Adipocyte (in vitro differentiated cells): ENCODE data around the gene AMN.

Experiments used
- DNase-seq: peaks from one replicate; pipeline ENCODE4 v3.0.0-alpha.2; 2015; ENCODE audit warnings: low read depth
- H3K27me3 ChIP-seq: replicated peaks from 2 replicates; pipeline ENCODE4 v1.7.0; 2013; ENCODE audit warnings: mild to moderate bottlenecking, low read length, moderate library complexity; ENCODE audit not compliant: control insufficient read depth, insufficient read depth
- H3K36me3 ChIP-seq: 2 replicates; pipeline ENCODE4 v1.7.0; 2013; ENCODE audit warnings: low read length, mild to moderate bottlenecking, moderate library complexity; ENCODE audit not compliant: control insufficient read depth, insufficient read depth, severe bottlenecking
- H3K4me1 ChIP-seq: 2 replicates; pipeline ENCODE4 v1.7.0; 2013; ENCODE audit warnings: mild to moderate bottlenecking, low read length, moderate library complexity; ENCODE audit not compliant: control insufficient read depth, insufficient read depth
- H3K4me3 ChIP-seq: 2 replicates; pipeline ENCODE4 v1.7.0; 2013; ENCODE audit warnings: mild to moderate bottlenecking, low read length, moderate library complexity
- H3K9ac ChIP-seq: 2 replicates; pipeline ENCODE4 v1.7.0; 2013; ENCODE audit warnings: mild to moderate bottlenecking, low read length, moderate library complexity
- H3K9me3 ChIP-seq: 2 replicates; pipeline ENCODE4 v1.7.0; 2013; ENCODE audit warnings: mild to moderate bottlenecking, low read length, moderate library complexity; ENCODE audit not compliant: control insufficient read depth

The AMN gene

DNA sequence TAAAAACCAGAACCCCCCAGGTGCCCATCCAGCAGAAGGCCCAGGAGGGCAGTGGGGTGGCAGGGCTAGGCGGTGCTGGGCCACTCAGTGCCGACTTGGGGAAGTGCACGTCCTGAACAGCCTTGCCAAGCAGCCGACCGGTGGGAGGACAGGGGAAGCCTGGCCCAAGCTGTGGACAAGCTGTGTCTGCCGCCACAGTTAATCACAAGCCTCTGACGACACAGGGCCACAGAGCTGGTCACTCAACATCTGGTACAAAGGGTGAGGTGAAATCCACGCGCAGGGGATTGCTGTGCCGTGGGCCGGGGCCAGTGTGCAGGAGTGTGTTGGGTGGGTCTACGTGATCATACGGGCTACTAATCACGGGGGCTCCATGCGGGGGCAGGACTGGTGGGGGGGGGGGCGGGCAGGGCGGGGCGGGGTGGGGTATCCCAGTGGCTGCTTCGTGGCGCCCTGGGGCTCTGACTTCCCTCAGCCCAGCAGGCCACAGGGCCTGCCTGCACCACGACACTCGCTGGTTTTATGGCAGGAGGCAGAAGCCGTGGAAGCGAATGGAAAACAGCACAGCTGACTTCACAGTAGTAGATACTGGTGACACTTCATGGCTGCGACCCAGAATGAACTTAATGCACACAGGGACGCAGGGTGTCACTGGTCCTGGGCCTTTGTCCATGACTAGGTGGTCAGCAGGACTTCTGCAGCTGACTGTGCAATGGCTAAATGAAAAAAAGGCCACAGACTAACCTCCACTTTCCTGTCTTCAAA lies 10.2 kb downstream of the AMN start:
- no peak for DNase-seq
- peaks cover 3% of the 10 kb centered on the region for H3K4me1 ChIP-seq

DNA sequence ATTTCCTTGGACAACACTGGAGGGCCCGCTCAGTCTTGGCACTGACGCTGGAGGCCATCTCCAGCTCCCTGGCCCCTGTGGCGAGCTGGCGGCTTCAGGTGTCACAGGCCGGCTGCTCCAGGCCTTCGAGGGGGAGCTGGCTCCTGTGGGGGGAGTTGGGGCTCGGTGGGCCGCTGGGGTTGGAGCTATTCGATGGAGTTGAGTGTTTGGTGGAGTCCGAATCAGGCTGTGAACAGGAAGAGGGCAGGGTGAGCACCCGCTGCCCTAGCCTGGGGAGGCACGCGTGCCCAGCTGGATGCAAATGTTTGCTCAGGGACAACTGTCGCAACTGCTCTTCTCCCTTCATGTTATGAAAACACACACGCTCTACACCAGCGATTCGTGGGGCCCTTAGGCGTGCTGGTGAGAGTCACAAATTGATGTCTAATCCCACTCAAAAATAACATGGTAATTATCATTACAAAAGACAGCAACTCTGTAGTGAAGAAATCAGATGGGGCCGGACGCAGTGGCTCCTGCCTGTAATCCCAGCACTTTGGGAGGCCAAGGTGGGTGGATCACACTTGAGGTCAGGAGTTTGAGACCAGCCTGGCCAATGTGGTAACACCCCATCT lies 11.3 kb downstream of the AMN start:
- H3K4me3 ChIP-seq = no peak overlapping the region
- no peak overlapping the region for H3K9ac ChIP-seq
- peaks cover 40% of the 10 kb centered on the region for H3K36me3 ChIP-seq
- peaks cover 5% of the 10 kb centered on the region for H3K27me3 ChIP-seq
- peaks cover 3% of the 10 kb centered on the region for H3K4me1 ChIP-seq
- no peaks in the 10 kb centered on the region for H3K9me3 ChIP-seq
- no peak for DNase-seq

More for the DNA sequence above, 10.2 kb downstream of the AMN start:
- H3K36me3 ChIP-seq = peaks cover 31% of the 10 kb centered on the region
- H3K9me3 ChIP-seq = no peaks in the 10 kb centered on the region
- H3K27me3 ChIP-seq = peaks cover 5% of the 10 kb centered on the region
- no peak overlapping the region for H3K9ac ChIP-seq
- H3K4me3 ChIP-seq = no peak overlapping the region

DNA sequence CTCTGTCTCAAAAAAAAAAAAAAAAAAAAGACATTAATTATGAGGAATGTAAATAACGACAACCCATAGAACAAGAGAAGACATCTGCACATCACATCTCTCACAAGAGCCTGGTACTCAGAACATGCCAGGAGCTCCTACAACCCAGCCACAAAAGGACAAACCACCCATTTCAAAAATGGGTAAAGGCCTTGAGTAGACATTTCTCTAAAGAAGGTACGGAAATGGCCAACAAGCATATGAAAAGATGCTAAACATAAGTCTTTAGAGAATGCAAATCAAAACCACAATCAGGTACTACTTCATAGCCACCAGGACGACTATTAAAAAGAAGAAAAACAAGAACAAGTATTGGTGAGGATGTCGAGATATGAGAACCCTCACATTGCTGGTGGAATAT lies 13.3 kb downstream of the AMN start:
- Histone ChIP-seq H3K9me3 (no peaks in the 10 kb centered on the region), H3K4me1 (no peaks in the 10 kb centered on the region), H3K4me3 (no peak overlapping the region), H3K36me3 (peaks cover 58% of the 10 kb centered on the region), H3K27me3 (no peaks in the 10 kb centered on the region), H3K9ac (no peak overlapping the region)
- no peak for DNase-seq

DNA sequence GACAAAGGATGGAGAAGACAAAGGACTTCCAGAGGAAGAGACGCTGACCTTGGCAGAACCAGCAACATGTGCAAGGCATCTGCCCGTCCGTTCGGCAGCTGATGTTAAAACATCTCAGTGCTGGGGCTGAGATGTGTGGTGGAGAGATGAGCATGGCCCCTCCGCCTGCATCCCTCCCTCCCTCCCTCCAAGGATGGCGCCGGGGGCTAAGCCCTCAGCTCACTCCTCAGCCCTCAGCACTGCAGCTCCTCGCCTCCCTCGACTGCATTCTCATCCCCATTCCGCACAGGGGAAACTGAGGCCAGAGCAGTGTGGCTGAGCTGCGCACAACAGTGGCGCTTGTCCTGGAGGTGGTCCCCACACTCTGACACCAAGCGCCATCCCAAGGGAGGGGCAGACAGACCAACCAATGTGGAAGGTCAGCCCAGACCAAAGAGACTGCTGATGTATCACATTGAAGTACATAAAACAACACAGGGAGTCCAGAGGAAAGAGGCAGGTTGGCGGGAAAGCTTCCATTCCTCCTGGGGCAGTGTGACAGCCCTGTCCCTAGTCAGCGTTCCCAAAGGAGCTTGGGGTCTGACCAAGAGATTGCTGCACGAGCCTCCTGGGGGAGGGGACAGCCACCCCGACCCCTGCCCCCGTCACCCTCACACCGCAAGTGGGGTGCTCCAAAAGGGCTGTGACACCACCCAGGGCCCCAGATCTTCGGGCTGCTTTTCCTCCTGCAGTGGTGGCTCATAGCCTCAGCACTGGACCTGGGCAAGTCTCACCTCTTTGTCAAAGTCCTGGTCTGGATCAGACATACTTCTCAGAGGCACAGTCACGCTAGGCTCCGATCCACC lies 15.1 kb downstream of the AMN start:
- Histone ChIP-seq H3K9me3 (no peaks in the 10 kb centered on the region), H3K36me3 (peaks cover 76% of the 10 kb centered on the region), H3K9ac (no peak overlapping the region), H3K27me3 (no peaks in the 10 kb centered on the region), H3K4me3 (no peak overlapping the region), H3K4me1 (no peaks in the 10 kb centered on the region)
- no peak for DNase-seq

DNA sequence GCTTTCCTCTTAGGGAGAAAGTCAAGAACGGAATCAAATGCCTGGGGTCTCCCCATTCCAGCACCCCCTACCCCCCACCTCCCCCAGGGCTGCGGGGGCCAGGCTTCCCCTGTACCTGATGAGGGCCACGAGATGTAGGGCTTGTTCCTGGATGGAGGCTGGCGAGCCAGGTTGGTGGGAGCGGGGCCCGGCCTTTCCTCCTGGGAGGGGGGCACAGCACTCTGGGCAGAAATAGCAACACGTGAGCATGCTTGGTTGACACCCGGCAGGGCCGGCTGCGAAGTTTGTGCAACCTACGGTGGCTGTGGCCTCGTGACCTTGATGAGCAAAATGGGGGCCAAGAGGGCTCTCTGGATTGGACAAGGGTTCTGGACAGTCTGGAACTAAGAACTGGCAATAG lies 15.7 kb downstream of the AMN start:
- no peak for DNase-seq
- peaks cover 77% of the 10 kb centered on the region for H3K36me3 ChIP-seq
- H3K4me3 ChIP-seq = no peak overlapping the region
- H3K4me1 ChIP-seq = no peaks in the 10 kb centered on the region
- no peak overlapping the region for H3K9ac ChIP-seq
- no peaks in the 10 kb centered on the region for H3K9me3 ChIP-seq
- no peaks in the 10 kb centered on the region for H3K27me3 ChIP-seq

DNA sequence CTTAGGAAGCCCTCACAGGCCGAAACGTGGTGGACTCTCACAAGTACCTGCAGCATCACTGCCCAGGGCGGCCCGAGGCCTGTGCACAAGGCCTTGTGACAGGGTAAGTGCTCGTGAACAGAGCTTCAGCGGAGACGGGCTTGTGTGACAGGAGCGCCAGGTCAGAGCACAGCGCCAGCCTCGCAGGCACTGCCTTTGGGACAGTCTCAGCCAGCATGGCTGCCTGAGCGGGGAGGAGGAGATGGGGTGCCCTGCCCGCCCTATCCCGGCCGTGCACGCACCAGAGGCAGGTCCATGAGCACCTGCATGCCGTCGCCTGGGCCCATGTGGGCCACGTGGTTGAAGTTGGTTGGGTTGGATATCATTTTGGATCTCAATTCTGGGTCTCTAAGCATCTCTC lies 16.9 kb downstream of the AMN start:
- H3K9me3 ChIP-seq = no peaks in the 10 kb centered on the region
- no peak overlapping the region for H3K4me3 ChIP-seq
- peaks cover 81% of the 10 kb centered on the region for H3K36me3 ChIP-seq
- H3K4me1 ChIP-seq = no peaks in the 10 kb centered on the region
- H3K9ac ChIP-seq = no peak overlapping the region
- DNase-seq = no peak
- no peaks in the 10 kb centered on the region for H3K27me3 ChIP-seq

DNA sequence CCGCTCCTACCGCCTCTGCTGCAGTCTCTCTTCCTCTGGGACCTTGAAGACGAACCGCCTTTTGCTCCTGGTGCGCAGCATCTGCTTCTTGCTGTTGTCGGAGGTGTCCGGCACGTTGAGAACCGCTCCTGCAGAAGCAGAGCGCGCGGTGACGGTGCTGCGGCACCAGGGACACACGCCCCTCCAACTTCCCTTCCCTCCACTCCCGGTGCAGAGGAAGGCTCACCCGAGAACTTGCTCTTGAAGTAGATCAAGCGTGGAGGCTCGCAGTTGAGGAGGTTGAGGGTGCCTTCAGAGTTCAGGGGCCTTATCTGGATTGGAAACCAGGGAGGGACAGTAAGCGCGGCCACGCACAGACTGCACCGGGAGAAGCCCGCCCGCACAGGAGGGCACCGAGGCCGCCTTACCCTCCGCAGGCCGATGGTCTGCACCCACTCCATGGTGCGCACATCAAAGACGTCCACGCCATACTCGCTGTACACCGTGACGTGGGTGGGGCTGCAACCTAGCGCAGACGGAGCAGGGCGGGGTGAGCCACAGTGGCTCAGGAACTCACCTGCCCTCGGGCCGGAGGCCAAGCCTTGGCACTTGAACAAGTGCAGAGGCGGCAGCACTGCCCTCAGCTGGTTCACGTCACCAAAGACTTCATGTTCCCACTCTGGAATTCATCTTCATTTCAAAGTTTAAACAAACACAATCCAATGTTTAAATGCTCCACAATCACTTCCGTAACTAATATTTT lies 17.5 kb downstream of the AMN start:
- no peaks in the 10 kb centered on the region for H3K27me3 ChIP-seq
- no peaks in the 10 kb centered on the region for H3K4me1 ChIP-seq
- no peaks in the 10 kb centered on the region for H3K9me3 ChIP-seq
- no peak for DNase-seq
- H3K36me3 ChIP-seq = peaks cover 88% of the 10 kb centered on the region
- no peak overlapping the region for H3K9ac ChIP-seq
- H3K4me3 ChIP-seq = no peak overlapping the region

DNA sequence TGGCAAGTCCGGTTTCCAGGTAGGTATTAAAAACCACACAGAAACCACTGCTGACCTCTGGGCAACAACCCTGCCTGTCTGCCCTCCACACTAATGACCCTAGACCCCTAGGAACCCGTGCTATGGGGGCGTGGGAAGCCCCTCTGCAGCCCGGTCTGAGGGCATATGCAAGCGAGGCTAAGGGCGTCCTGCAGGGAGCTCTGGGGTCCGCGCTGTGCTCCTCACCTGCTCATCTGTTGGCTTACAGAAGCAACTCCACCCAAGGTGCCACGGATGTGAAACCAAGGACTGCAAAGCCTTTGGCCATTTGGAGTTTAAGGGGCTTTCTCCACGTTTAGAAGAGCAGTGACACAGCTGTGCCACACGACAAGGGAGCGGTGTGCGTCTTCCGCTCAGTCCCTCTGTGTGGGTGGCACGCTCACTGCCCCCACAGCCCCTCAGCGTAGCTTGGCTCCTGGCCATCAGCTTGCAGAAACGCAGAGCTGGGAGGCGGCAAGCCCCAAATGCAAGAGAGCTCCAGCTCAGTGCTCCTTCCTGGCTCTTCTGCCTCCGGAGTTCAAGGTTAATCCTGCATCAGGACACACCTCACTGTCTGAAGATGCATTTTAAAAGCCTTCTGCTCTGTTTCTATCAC lies 18.4 kb downstream of the AMN start:
- Histone ChIP-seq H3K36me3 (peaks cover 94% of the 10 kb centered on the region), H3K9me3 (no peaks in the 10 kb centered on the region), H3K9ac (no peak overlapping the region), H3K4me1 (no peaks in the 10 kb centered on the region), H3K27me3 (no peaks in the 10 kb centered on the region), H3K4me3 (no peak overlapping the region)
- DNase-seq = no peak

DNA sequence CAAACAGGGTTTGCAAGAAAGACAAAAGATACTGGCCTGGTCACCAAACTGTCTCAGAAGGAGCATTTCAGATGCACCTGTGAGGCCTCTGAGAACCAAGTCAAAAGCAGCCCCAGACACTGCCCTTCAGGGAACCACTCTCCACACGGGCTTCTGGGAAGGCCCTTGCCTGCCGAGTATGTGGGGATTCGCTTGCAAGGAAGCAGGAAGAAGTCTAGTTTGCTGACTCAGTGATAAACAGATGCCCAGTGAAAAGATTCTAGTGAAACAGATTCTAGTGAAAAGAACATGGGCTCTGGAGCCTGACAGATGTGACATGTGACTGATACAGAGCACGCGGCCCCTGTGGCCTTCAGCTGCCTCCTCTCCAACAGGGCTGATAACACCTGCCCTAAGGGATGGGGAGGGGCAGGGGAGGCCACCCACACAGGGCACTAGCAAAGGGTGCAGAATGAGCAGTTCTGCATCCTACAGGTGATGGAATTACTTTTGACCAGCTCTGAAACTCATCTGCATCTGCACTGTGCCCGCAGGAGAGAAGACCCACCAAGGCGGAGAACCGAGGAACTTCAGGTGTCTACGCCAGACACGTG lies 19.1 kb downstream of the AMN start:
- H3K27me3 ChIP-seq = no peaks in the 10 kb centered on the region
- peaks cover 94% of the 10 kb centered on the region for H3K36me3 ChIP-seq
- H3K4me3 ChIP-seq = no peak overlapping the region
- no peak overlapping the region for H3K9ac ChIP-seq
- no peak for DNase-seq
- no peaks in the 10 kb centered on the region for H3K4me1 ChIP-seq
- H3K9me3 ChIP-seq = no peaks in the 10 kb centered on the region

DNA sequence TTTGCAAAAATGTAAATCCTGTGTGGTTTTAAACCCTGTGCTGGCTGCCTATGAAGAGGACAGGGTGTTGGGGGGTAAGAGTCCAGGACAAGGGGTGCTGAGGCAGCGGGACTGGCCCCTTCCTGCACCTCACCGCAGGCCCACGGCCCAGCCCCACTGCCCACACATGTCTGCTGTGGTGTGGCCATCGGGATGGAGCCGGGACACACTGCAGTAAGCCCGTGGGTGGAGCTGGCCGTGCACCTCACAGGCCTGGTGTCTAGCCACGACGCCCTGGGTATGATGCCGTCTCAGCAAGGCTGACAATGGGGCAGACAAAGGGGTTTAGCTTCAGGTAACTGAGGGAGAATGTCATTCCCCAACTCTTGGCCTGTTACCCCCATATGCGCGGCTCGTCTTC lies 19.6 kb downstream of the AMN start:
- Histone ChIP-seq H3K27me3 (no peaks in the 10 kb centered on the region), H3K9ac (no peak overlapping the region), H3K4me1 (no peaks in the 10 kb centered on the region), H3K4me3 (no peak overlapping the region), H3K9me3 (no peaks in the 10 kb centered on the region), H3K36me3 (peaks cover 94% of the 10 kb centered on the region)
- no peak for DNase-seq
